ENCODE data around the gene TSSC4.

The TSSC4 gene

GRCh38 chr11:2445746-2446551, 45.4 kb downstream of the TSSC4 start:
- FAIRE-seq = no peak
- no peak for DNase-seq (ENCODE audit: insufficient read length, low spot score)

GRCh38 chr11:2446590-2447252, 46.2 kb downstream of the TSSC4 start:
- FAIRE-seq (no peak), DNase-seq (ENCODE audit: insufficient read length, low spot score) (no peak)

- DNase-seq (ENCODE audit: insufficient read length, low spot score) (no peak), FAIRE-seq (no peak)
Observed at GRCh38 chr11:2447253-2447950, 46.9 kb downstream of the TSSC4 start.

GRCh38 chr11:2447951-2448650, 47.6 kb downstream of the TSSC4 start:
- FAIRE-seq (no peak), DNase-seq (ENCODE audit: insufficient read length, low spot score) (no peak)

- no peak for FAIRE-seq
- DNase-seq (ENCODE audit: insufficient read length, low spot score) = no peak
Observed at GRCh38 chr11:2448661-2449547, 48.4 kb downstream of the TSSC4 start.

- FAIRE-seq (no peak), DNase-seq (ENCODE audit: insufficient read length, low spot score) (no peak)
Observed at GRCh38 chr11:2449548-2450320, 49.2 kb downstream of the TSSC4 start.

DNA sequence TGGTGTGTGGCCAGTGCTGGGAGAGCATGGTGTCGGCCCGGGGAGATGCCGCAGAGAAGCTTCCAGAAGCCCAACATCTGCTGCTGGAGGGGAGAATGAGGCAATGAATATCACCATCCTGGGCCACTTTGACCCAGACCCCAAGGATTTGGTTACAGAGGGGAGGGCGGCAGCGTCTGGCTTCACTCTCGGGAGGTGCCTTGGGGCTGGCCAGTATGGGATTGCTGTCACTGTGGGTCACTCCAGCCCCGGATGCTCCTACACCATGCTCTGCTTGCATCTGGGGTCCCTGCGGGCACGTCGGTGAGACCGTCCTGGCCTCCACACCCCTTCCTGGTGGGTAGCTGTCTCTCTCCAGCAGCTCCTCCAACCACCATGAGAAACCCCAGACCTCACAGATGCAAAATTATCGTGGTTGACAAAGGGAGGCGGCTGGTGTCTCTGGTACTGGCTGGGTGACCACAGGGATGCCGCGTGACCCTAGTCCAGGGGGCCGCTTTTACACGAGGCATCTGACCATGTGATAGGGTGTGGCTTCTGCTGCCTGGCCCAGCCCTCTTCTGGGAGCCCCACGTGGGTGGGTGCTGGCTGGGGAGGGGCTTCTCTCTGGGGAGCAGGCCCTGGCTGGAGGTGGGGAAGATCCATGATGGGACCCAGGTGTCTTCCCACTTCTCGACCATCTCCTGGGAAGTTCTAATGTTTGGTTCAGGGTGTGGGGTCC, 49.9 kb downstream of the TSSC4 start:
- DNase-seq (ENCODE audit: insufficient read length, low spot score) (no peak), FAIRE-seq (no peak)

GRCh38 chr11:2451336-2451735, 50.8 kb downstream of the TSSC4 start:
- DNase-seq (ENCODE audit: insufficient read length, low spot score) = no peak
- FAIRE-seq = no peak

DNA sequence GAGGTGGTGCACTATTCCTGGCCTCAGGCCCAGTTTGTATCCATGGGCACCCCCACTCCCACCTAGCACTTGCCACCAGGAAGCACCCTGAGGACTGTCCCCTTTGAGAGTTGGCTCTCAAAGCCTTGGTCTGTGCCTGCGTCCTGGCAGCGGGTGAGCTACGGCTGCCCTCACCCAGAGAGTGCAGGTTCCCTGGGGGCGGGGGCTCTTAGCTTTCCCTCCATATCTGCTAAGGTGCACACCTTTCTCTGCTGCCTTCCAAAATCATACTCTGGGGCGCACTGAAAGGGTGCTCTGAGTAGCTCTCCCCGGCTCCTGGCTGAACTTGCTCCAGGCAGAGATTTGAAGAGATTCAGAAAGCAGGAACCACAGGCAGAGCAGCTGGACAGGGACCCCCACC, 51.4 kb downstream of the TSSC4 start:
- DNase-seq (ENCODE audit: insufficient read length, low spot score) (no peak), FAIRE-seq (no peak)

DNA sequence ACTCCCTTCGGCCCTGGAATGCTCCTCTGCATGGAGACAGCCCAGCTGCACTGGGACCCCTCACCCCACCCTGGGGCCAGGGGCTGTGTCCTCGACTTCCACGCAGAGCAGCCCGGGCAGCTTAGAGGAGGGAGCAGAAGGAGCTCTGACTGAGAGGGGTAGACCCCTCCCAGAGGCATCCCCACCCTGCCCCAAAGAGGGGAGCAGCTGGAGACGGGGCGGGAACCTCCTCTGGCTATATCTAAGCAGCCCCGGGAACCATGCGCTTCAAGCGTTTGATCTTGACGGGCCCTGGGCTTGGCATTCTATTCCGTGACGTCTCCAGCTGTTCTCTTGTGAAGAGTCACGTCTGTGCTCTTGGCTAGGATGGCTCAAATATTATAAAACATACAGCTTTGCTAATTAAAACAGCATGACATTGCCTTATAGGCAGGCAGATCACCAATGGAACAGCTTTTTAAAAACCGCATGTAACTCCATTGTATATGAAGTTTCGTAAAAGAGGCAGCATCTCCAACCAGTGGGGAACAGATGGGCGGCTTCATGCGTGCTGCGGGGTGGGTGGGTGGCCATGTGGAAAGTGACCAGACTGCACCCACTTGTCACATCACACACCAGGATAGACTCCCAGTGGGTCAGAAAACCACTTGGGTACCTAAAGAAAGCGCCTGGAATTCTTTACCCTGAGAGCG, 51.9 kb downstream of the TSSC4 start:
- no peak for FAIRE-seq
- DNase-seq (ENCODE audit: insufficient read length, low spot score) = no peak

- FAIRE-seq (no peak), DNase-seq (ENCODE audit: insufficient read length, low spot score) (no peak)
Observed at GRCh38 chr11:2453436-2453835, 52.9 kb downstream of the TSSC4 start.
